Measurements from ENCODE around the gene DNAAF5. TPM values are rescaled to one million over a fixed set of nuclear protein-coding genes. Genes with fewer than 3 reads are reported as not detected.

Gene DNAAF5
- 24.5 and 30.0 TPM in 2 replicates for total RNA-seq

DNA sequence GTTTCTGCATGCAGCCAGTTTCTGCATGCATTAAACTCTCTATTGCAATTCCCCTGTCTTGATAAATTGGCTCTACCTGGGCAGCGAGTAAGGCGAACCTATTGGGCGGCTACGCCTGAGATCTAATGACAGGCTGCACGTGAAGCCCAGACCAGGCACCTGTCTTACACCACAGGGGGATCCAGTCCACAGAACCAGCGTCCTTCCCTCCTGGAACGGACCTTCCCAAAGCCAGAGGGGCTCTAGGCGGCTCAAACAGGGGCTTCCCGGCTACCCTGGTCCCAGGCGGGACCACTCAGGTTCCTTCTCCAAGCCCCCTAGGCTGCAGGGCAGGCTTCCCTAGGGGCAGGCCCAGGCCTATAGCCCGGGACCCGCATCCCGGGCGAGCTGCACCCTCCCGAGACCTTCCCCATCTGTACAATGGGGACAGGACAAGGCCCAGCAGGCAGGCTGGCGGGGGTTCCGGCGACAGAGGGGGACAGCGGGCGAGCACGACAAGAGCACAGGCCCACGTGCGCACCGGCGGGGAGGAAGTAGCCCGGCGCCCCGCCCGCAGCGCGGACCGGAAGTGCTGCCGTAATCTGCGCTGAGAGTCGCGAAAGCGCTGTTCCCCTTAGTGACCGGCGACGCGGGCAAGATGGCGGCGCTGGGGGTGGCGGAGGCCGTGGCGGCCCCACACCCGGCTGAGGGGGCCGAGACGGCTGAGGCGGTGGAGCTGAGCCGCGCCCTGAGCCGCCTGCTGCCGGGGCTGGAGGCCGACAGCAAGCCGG, at the start of gene DNAAF5:
DNAAF5 (plus strand) TSS at position 616 of the 770 bp plus-strand sequence; CDS start at position 638, 22 bp downstream.

GRCh38 chr7:727104-727805, 756 bp downstream of the DNAAF5 start, which contains the start of gene PRKAR1B:
Gene PRKAR1B, minus strand, starts transcription at chr7:727281. Its CDS starts 15,776 bp downstream, at chr7:711505.

DNA sequence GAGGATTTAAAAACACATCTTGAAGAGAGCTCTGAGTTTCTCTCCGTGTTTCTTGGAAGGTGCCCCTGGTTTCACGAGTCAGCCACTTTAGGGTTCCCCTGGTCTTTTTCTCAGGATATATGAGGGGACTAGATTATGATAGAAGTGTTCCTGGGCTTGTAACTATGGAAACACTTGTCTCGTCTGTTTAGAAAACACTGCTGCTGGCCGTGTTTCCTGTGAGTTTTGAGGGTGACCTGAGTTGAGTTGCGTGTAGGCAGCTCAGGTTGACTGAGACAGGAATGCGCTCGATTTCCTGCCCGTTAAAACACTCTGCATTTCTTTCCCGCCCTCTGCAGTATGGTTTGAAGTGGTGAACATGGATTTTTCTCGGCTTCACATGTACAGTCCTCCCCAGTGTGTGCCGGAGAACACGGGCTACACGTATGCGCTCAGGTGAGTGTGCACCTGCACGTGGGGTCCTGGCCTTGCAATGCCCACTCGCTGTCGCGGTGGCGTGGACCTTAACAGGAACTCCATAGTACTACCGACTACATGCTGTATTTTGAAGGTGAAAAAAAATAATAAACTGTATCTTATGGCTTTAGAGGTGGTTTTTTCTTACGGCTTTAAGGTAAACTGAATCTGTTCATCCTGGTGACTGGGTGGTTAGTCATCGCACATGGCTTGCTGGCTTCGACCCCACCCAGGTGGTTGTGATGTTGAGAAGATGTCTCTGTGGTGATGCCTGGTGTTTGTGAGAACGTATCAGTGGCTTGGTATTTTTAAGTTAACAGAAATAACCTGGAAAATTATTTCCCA, 105.9 kb downstream of the DNAAF5 start, which contains the start of gene SUN1:
SUN1 (plus strand) TSS at position 310 of the 801 bp plus-strand sequence; CDS start at position 359, 49 bp downstream.

Other genes with a start within 250 kb of the DNAAF5 start
- 3.8 and 4.0 TPM in 2 replicates for gene PDGFA, start 206.9 kb upstream of the DNAAF5 start, total RNA-seq
- 7.5 and 9.4 TPM in 2 replicates for gene PRKAR1B, start 582 bp downstream of the DNAAF5 start, total RNA-seq
- gene SUN1, start 105.8 kb downstream of the DNAAF5 start, total RNA-seq: 70.4 and 76.4 TPM in 2 replicates
- 7.1 and 12.7 TPM in 2 replicates for gene GET4, start 149.9 kb downstream of the DNAAF5 start, total RNA-seq
- 1.2 TPM in 2 replicates for gene ADAP1, start 228.0 kb downstream of the DNAAF5 start, total RNA-seq
- 5.6 and 10.2 TPM in 2 replicates for gene COX19, start 248.8 kb downstream of the DNAAF5 start, total RNA-seq